ENCODE data around the gene RNU4-1. TPM values are rescaled to one million over a fixed set of nuclear protein-coding genes. Genes with fewer than 3 reads are reported as not detected.

RNU4-1 gene
- total RNA-seq, 1 donor from 2014 or later: 7,038 TPM

DNA sequence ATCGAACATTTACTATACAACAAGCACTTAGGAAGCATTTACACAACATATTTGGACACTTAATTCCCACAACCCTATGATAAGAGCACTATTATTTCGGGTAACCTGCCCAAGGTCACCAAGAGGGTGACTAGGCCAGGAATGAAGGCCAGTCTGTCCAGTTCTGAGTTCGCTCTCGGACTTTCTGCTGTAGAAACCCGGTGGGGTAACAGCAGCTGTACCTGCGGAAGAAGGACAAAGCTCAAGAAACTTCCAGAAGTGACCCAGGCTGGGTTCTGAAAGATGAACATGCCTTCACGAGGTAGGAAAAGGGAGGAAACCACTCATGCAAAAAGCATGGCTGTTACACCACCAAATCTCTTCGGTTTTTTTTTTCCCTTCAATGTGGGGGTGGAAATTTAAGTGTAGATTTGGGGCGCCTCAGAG lies 23.8 kb upstream of the RNU4-1 start:
- H3K36me3 Mint-ChIP-seq (ENCODE audit: insufficient read depth): peaks cover 2% of the 10 kb centered on the region
- no peak for DNase-seq (ENCODE audit: low spot score, unreplicated experiment)
- H3K27me3 Mint-ChIP-seq: no peaks in the 10 kb centered on the region
- peak overlapping the region; percentile 96 for H3K27ac Mint-ChIP-seq
- H3K9me3 Mint-ChIP-seq (ENCODE audit: low read depth): peaks cover 4% of the 10 kb centered on the region
- peak overlapping the region; percentile 77 for H3K4me3 Mint-ChIP-seq (ENCODE audit: low read depth)
- TF ChIP-seq, protein P1, sequence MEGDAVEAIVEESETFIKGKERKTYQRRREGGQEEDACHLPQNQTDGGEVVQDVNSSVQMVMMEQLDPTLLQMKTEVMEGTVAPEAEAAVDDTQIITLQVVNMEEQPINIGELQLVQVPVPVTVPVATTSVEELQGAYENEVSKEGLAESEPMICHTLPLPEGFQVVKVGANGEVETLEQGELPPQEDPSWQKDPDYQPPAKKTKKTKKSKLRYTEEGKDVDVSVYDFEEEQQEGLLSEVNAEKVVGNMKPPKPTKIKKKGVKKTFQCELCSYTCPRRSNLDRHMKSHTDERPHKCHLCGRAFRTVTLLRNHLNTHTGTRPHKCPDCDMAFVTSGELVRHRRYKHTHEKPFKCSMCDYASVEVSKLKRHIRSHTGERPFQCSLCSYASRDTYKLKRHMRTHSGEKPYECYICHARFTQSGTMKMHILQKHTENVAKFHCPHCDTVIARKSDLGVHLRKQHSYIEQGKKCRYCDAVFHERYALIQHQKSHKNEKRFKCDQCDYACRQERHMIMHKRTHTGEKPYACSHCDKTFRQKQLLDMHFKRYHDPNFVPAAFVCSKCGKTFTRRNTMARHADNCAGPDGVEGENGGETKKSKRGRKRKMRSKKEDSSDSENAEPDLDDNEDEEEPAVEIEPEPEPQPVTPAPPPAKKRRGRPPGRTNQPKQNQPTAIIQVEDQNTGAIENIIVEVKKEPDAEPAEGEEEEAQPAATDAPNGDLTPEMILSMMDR (IDR thresholded peaks at IDR 0.05; ENCODE audit: unreplicated experiment): no peak
- H3K4me1 Mint-ChIP-seq (ENCODE audit: low read depth): peaks cover 25% of the 10 kb centered on the region

DNA sequence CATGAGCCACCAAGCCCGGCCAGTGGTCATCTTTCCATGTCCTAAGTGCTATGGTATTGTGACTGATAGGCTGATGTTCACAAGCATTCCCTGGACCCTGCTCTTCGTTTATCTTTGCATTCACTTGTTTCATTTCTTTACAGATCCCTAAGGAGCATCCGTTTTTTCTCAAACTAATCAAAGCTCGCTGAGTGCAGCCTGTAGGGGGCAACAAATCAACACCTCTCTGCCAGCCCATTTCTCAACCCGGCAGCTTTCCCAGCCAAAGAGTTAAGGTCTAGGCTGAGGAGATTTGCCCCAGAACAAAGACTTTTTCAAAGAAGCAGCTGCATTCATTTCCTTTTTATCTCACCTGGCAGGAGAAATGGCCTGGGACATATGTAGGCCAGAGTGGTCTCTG lies 21.2 kb upstream of the RNU4-1 start:
- H3K9me3 Mint-ChIP-seq (ENCODE audit: low read depth): peaks cover 4% of the 10 kb centered on the region
- peaks cover 9% of the 10 kb centered on the region for H3K4me1 Mint-ChIP-seq (ENCODE audit: low read depth)
- TF ChIP-seq, protein P1 (IDR thresholded peaks at IDR 0.05; ENCODE audit: unreplicated experiment): peak; percentile 25
- peak overlapping the region; percentile 29 for H3K27ac Mint-ChIP-seq
- no peak for DNase-seq (ENCODE audit: low spot score, unreplicated experiment)
- peaks cover 2% of the 10 kb centered on the region for H3K36me3 Mint-ChIP-seq (ENCODE audit: insufficient read depth)
- H3K4me3 Mint-ChIP-seq (ENCODE audit: low read depth): no peak overlapping the region
- H3K27me3 Mint-ChIP-seq: no peaks in the 10 kb centered on the region

DNA sequence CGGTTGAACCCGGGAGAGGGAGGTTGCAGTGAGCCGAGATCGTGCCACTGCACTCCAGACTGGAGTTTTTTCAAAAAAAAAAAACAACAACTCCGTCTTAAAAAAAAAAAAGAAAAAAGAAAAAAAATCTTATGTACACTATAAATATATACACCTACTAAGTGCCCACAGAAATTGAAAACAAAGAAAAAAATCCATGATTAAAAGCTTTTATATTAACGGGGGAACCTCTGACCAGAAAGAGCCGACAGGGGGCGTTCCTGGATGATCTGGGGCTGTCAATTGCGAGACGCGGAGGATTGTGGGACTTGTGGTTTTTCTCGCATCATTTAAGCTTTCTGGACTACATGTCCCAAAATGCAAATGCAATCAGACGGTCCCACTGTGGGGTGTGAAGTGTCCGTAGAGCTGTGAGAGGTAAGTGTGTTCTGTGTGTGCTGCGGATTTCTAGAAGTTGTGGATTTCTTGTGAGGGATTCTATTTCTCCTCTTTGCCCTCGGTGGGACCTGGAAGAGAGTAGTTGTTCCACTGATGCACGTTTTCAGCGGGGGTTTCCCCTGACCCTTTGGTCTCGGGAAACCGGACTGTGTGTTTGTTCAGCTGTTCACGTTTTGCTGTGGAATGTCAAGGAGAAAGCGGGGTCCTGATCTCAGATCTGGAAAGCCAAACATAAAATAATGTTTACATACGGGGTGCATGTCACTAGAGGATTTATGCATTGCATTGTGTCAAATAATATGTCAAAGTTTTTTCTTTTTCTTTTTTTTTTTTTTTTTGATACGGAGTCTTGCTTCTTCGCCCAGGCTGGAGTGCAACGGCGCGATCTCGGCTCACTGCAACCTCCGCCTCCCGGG lies 9.2 kb upstream of the RNU4-1 start, which contains the start of gene SIRT4:
TSS of gene SIRT4 (plus strand) at position 360 of the 854 bp plus-strand sequence. CDS start 1,241 bp downstream, outside the sequence.
- H3K36me3 Mint-ChIP-seq (ENCODE audit: insufficient read depth): peaks cover 3% of the 10 kb centered on the region
- H3K27ac Mint-ChIP-seq: peak within 1 kb of the TSS; percentile 98
- peak; percentile 76 for DNase-seq (ENCODE audit: low spot score, unreplicated experiment)
- peaks cover 4% of the 10 kb centered on the region for H3K4me1 Mint-ChIP-seq (ENCODE audit: low read depth)
- H3K9me3 Mint-ChIP-seq (ENCODE audit: low read depth): no peaks in the 10 kb centered on the region
- TF ChIP-seq, protein P1 (IDR thresholded peaks at IDR 0.05; ENCODE audit: unreplicated experiment): peak; percentile 89
- H3K4me3 Mint-ChIP-seq (ENCODE audit: low read depth): peak within 1 kb of the TSS; percentile 84
- no peaks in the 10 kb centered on the region for H3K27me3 Mint-ChIP-seq

DNA sequence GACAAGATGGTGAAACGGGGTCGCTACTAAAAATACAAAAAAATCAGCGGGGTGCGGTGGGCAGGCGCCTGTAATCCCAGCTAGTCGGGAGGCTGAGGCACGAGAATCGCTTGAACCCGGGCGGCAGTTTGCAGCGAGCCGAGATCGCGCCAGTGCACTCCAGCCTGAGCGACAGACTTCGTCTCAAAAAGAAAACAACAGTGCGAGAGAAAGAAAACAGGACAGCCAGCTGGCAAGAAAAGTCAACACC lies 701 bp downstream of the RNU4-1 start:
- no peak overlapping the region for H3K27ac Mint-ChIP-seq
- H3K36me3 Mint-ChIP-seq (ENCODE audit: insufficient read depth): no peaks in the 10 kb centered on the region
- no peaks in the 10 kb centered on the region for H3K27me3 Mint-ChIP-seq
- TF ChIP-seq, protein P1 (IDR thresholded peaks at IDR 0.05; ENCODE audit: unreplicated experiment): no peak
- H3K4me3 Mint-ChIP-seq (ENCODE audit: low read depth): no peak overlapping the region
- no peaks in the 10 kb centered on the region for H3K4me1 Mint-ChIP-seq (ENCODE audit: low read depth)
- peak; percentile 14 for DNase-seq (ENCODE audit: low spot score, unreplicated experiment)
- H3K9me3 Mint-ChIP-seq (ENCODE audit: low read depth): no peaks in the 10 kb centered on the region

DNA sequence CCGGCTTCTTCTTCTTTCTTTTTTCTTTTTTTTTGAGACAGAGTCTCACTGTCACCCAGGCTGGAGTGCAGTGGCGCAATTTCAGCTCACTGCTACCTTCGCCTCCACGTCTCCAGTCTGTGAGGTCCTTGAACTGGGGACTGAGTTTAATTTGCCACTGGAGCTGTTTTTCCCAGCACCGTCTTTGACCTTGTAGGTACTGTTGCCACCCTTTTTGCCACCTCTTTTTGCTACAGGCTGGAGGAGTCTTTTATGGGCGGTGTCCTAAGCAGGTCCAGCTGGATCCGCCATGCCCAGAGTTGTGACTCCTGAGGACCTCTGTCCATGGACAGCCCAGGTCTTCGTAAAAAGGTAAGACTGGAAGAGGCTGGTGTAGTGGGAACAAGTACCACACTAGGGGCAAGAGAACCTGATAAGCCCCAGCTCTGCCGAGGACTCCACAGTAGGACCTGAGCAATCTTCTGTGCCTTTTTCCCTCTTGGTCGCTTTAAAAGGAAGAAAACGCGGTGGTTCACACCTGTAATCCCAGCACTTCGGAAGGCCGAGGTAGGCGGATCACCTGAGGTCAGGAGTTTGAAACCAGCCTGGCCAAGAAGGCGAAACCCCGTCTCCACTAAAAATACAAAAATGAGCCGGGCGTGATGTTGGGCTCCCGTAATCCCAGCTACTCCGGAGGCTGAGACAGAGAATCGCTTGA lies 2.3 kb downstream of the RNU4-1 start:
- Mint-ChIP-seq H3K27ac (no peak overlapping the region), H3K27me3 (no peaks in the 10 kb centered on the region), H3K4me3 (ENCODE audit: low read depth) (no peak overlapping the region), H3K4me1 (ENCODE audit: low read depth) (no peaks in the 10 kb centered on the region), H3K36me3 (ENCODE audit: insufficient read depth) (no peaks in the 10 kb centered on the region), H3K9me3 (ENCODE audit: low read depth) (no peaks in the 10 kb centered on the region)
- no peak for DNase-seq (ENCODE audit: low spot score, unreplicated experiment)
- TF ChIP-seq, protein P1 (IDR thresholded peaks at IDR 0.05; ENCODE audit: unreplicated experiment): no peak

Data from progenitor cell of endocrine pancreas (in vitro differentiated cells).